WTC11 (cell line): ENCODE results near the gene CLEC14A. TPM values are rescaled to one million over a fixed set of nuclear protein-coding genes. Genes with fewer than 3 reads are reported as not detected.

Experiments used
- ATAC-seq: fragments of 200-7000 bp; cut with Tn5 transposase; 2 replicates; pipeline ENCODE4 v1.10.0; 2021; ENCODE audit warnings: mild to moderate bottlenecking, moderate library complexity
- CTCF ChIA-PET: fragments of 300-600 bp; sonication (Branson Sonifier 250); formaldehyde crosslinking; loops from one replicate; lab custom pipeline; 2021; ENCODE audit warnings: antibody characterized with exemption; lab: Charles Lee
- POLR2A ChIA-PET: fragments of 350-600 bp; sonication (Branson Sonifier 250); formaldehyde crosslinking; loops from one replicate; lab custom pipeline; 2021; ENCODE audit warnings: antibody characterized with exemption; lab: Charles Lee
- DNase-seq: peaks from one replicate; pipeline ENCODE4 v3.0.0; 2021; ENCODE audit warnings: low spot score
- H3K27ac Mint-ChIP-seq: 2 replicates; pipeline ENCODE4 v1.8.0; 2021; ENCODE audit warnings: mixed read lengths
- H3K27me3 Mint-ChIP-seq: 2 replicates; pipeline ENCODE4 v1.8.0; 2021; ENCODE audit warnings: low read depth, mild to moderate bottlenecking, moderate library complexity, mixed read lengths
- H3K36me3 Mint-ChIP-seq: 2 replicates; pipeline ENCODE4 v1.8.0; 2021; ENCODE audit warnings: mixed read lengths
- H3K4me1 Mint-ChIP-seq: 2 replicates; pipeline ENCODE4 v1.8.0; 2022; ENCODE audit warnings: mixed read lengths
- H3K4me3 Mint-ChIP-seq: 2 replicates; pipeline ENCODE4 v1.8.0; 2021; ENCODE audit warnings: mild to moderate bottlenecking, moderate library complexity, mixed read lengths
- H3K9me3 Mint-ChIP-seq: 2 replicates; pipeline ENCODE4 v1.8.0; 2021; ENCODE audit warnings: mixed read lengths
- AR ChIP-seq: fragments of 250-450 bp; sonication (Bioruptor Pico); IDR thresholded peaks from 2 replicates; pipeline ENCODE4 v1.9.0; 2021; ENCODE audit warnings: mild to moderate bottlenecking
- GABPB1 ChIP-seq: sonication (generic); formaldehyde crosslinking; IDR thresholded peaks from 2 replicates; pipeline ENCODE4 v1.8.1; 2023; ENCODE audit warnings: mild to moderate bottlenecking, missing genetic modification reagents
- HMGA2 ChIP-seq: fragments of 250-450 bp; sonication (Bioruptor Pico); IDR thresholded peaks from 2 replicates; pipeline ENCODE4 v1.4.0; 2021; ENCODE audit warnings: mild to moderate bottlenecking, moderate library complexity
- MAX ChIP-seq: sonication (generic); formaldehyde crosslinking; IDR thresholded peaks from 2 replicates; pipeline ENCODE4 v1.8.0; 2022; ENCODE audit warnings: mild to moderate bottlenecking, missing genetic modification reagents
- NFATC4 ChIP-seq: fragments of 250-450 bp; sonication (Bioruptor Pico); IDR thresholded peaks from 2 replicates; pipeline ENCODE4 v1.9.0; 2021; ENCODE audit warnings: mild to moderate bottlenecking
- NFYB ChIP-seq: sonication (generic); formaldehyde crosslinking; conservative IDR thresholded peaks from 2 replicates; pipeline ENCODE4 v1.8.0; 2022; ENCODE audit warnings: low read depth, missing genetic modification reagents
- RORB ChIP-seq: fragments of 250-450 bp; sonication (Bioruptor Pico); IDR thresholded peaks from 2 replicates; pipeline ENCODE4 v1.9.0; 2021; ENCODE audit warnings: mild to moderate bottlenecking
- TP53 ChIP-seq: sonication (generic); formaldehyde crosslinking; IDR thresholded peaks from 2 replicates; pipeline ENCODE4 v1.8.1; 2023; ENCODE audit warnings: mild to moderate bottlenecking, missing genetic modification reagents
- ZNF425 ChIP-seq: fragments of 250-450 bp; sonication (Bioruptor Pico); conservative IDR thresholded peaks from 2 replicates; pipeline ENCODE4 v1.9.0; 2021; ENCODE audit warnings: mild to moderate bottlenecking
- ZNF512 ChIP-seq: sonication (generic); formaldehyde crosslinking; IDR thresholded peaks from 2 replicates; pipeline ENCODE4 v1.8.1; 2022; ENCODE audit warnings: missing genetic modification reagents, borderline replicate concordance
- ZSCAN18 ChIP-seq: fragments of 250-450 bp; sonication (Bioruptor Pico); IDR thresholded peaks from 2 replicates; pipeline ENCODE4 v2.1.2; 2022; ENCODE audit warnings: mild to moderate bottlenecking, moderate library complexity
- total RNA-seq: library from RNA; stranded (reverse); gene quantifications from 3 replicates; pipeline ENCODE4 v1.2.3, GENCODE V29; 2021

Gene CLEC14A
- total RNA-seq, 1 experiment from 2014 or later = 0.15 TPM

DNA sequence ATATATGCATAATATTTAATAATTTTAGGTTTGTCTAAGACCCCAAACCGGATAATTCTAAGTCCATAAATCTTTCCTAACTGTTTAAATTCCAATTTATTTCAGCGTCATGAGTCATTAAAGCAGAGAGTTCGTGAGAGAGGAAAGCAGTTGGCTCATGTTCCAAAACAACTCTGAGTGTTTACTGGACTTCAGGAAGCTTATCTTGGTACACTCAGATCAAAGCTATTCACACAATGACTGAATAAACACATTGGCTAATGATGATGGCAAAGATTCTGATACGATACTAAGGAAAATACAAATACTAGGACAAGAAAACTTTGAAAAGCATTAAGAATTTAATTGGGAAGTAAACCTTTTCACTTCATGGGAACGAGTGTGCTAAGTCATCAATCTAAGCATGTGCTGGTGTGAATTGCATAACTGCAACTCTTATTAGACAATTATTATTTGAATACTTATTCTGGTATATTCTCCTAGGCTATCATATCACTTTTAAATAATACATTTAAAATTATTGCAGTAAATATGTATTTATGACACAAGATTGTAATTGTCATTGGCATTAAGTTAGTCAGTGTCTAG, 34.8 kb upstream of the CLEC14A start:
- Mint-ChIP-seq H3K9me3 (no peaks in the 10 kb centered on the region; the same call in 1 of the 2 replicates), H3K27ac (no peak overlapping the region)
- no peak for ATAC-seq

More for the DNA sequence above, 34.8 kb upstream of the CLEC14A start:
- Mint-ChIP-seq H3K27me3 (peaks cover 77% of the 10 kb centered on the region), H3K4me1 (no peaks in the 10 kb centered on the region), H3K36me3 (no peaks in the 10 kb centered on the region), H3K4me3 (no peak overlapping the region)
- POLR2A ChIA-PET = no interaction called here
- no peak for DNase-seq
- CTCF ChIA-PET = no interaction called here
- TF ChIP-seq NFATC4 (CRISPR knock-in tag) = no peak
- TF ChIP-seq TP53 (CRISPR knock-in tag) = no peak
- TF ChIP-seq NFYB (CRISPR knock-in tag) = no peak
- no peak for TF ChIP-seq RORB (CRISPR knock-in tag)
- TF ChIP-seq MAX (CRISPR knock-in tag) = no peak
- TF ChIP-seq AR (CRISPR knock-in tag) = no peak
- no peak for TF ChIP-seq ZSCAN18 (CRISPR knock-in tag)
- TF ChIP-seq ZNF425 = no peak
- TF ChIP-seq GABPB1 (CRISPR knock-in tag) = no peak
- TF ChIP-seq ZNF512 (CRISPR knock-in tag) = no peak
- no peak for TF ChIP-seq HMGA2
